ENCODE results near the gene TTYH3.
"Not testable (repeated sequence)": the region's sequence is repeated elsewhere in the genome, so short reads cannot be mapped to it uniquely, and the experiment has no call there.

Gene TTYH3

DNA sequence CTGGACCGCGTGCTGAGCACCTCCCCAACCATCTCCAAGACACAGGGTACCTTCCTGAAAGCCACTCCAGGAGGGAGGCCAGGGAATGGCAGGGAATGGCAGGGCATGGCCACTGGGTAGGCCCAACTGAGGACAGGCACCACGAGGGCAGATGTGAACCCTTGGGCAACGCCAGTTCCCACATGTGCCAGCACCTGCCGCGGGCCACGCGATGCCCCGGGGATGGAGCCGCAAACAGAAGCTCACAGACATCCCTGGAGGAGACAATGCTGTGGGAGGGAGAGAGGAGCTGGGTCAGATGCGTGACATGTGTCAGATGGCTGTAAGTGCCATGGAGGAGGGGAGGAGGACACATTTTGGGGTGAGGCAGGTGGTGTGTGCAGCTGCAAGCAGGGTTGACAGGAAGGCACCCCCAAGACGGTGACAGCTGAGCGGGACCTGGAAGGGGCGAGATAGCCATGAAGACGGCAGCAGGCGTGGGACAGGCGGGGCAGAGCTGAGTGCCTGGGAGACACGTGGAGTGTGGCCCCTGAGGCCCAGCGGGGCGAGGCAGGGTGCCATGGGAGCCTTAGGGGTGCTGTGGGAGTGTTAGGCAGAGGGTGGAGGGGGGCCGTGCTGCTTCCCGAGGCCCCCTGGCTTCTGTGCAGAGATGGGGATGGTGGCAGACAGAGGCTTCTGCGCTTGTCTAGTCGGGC lies 45.3 kb upstream of the TTYH3 start:
- ATAC-seq (ENCODE audit: low read depth) = no peak
- Histone ChIP-seq H3K27me3 (ENCODE audit: insufficient read depth, poor library complexity, severe bottlenecking) (no peaks in the 10 kb centered on the region), H3K4me3 (ENCODE audit: severe bottlenecking) (no peak overlapping the region), H3K4me1 (ENCODE audit: insufficient read depth, poor library complexity, severe bottlenecking) (no peaks in the 10 kb centered on the region), H3K36me3 (ENCODE audit: low read depth) (peaks cover 4% of the 10 kb centered on the region; the same call in 1 of the 2 replicates), H3K27ac (ENCODE audit: poor library complexity, severe bottlenecking) (no peak overlapping the region), H3K9me3 (ENCODE audit: severe bottlenecking) (no peaks in the 10 kb centered on the region)
- no peak for DNase-seq (ENCODE audit: low spot score)
- TF ChIP-seq CTCF (IDR thresholded peaks at IDR 0.05; ENCODE audit: poor library complexity, severe bottlenecking) = no peak

- TF ChIP-seq CTCF (IDR thresholded peaks at IDR 0.05; ENCODE audit: poor library complexity, severe bottlenecking) = no peak
These were observed 44.7 kb upstream of the TTYH3 start for GRCh38 chr7:2587134-2587533.

DNA sequence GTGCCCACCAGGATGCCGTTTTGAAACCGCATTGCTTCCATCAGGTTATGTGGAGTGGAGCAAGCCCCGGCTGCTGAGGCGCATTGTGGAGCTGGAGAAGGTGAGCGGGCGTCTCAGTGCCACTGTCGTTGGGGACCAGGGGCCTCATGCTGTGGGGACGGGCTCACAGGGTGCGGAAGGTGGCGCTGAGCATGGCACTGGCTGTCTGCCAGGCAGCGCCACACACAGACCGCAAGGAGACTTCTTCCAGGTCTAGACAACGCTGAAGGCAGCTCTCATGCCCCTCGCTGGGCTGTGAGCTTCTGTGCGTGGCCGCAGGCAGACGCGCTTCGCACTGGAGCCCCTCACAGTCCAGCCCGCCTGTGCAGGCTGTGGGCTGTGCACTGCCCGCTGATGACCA lies 44.0 kb upstream of the TTYH3 start:
- TF ChIP-seq CTCF (IDR thresholded peaks at IDR 0.05; ENCODE audit: poor library complexity, severe bottlenecking) = no peak
- H3K36me3 ChIP-seq (ENCODE audit: low read depth) = peaks cover 4% of the 10 kb centered on the region
- H3K4me1 ChIP-seq (ENCODE audit: insufficient read depth, poor library complexity, severe bottlenecking) = no peaks in the 10 kb centered on the region
- no peaks in the 10 kb centered on the region for H3K27me3 ChIP-seq (ENCODE audit: insufficient read depth, poor library complexity, severe bottlenecking)
- DNase-seq (ENCODE audit: low spot score) = no peak
- no peak for ATAC-seq (ENCODE audit: low read depth)
- no peak overlapping the region for H3K27ac ChIP-seq (ENCODE audit: poor library complexity, severe bottlenecking)
- no peak overlapping the region for H3K4me3 ChIP-seq (ENCODE audit: severe bottlenecking)
- no peaks in the 10 kb centered on the region for H3K9me3 ChIP-seq (ENCODE audit: severe bottlenecking)

More at GRCh38 chr7:2587134-2587533, 44.7 kb upstream of the TTYH3 start:
- Histone ChIP-seq H3K36me3 (ENCODE audit: low read depth) (peaks cover 4% of the 10 kb centered on the region; the same call in 1 of the 2 replicates), H3K27ac (ENCODE audit: poor library complexity, severe bottlenecking) (no peak overlapping the region), H3K4me3 (ENCODE audit: severe bottlenecking) (no peak overlapping the region), H3K9me3 (ENCODE audit: severe bottlenecking) (no peaks in the 10 kb centered on the region), H3K4me1 (ENCODE audit: insufficient read depth, poor library complexity, severe bottlenecking) (no peaks in the 10 kb centered on the region), H3K27me3 (ENCODE audit: insufficient read depth, poor library complexity, severe bottlenecking) (no peaks in the 10 kb centered on the region)
- ATAC-seq (ENCODE audit: low read depth) = no peak
- no peak for DNase-seq (ENCODE audit: low spot score)

DNA sequence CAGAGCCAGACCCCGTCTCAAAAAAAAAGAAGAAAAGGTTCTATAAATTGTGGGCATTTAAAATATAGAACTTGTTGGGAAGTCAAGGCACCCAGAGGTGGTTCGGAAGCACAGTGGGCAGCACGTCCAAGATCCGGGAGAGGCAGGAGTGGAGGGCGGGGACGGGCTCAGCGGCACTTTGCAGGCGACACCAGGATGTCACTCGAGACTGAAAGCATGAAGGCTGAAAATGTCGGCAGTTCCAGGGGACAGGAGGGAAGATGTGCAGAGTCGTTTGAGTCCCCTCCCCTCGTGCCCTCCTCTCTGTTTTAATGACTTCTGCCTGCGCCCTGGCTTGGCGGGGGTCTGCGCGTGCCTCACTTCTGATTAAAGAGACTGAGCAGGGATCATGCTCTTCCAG lies 42.4 kb upstream of the TTYH3 start:
- ATAC-seq (ENCODE audit: low read depth) = no peak
- Histone ChIP-seq H3K27ac (ENCODE audit: poor library complexity, severe bottlenecking) (no peak overlapping the region), H3K4me1 (ENCODE audit: insufficient read depth, poor library complexity, severe bottlenecking) (no peaks in the 10 kb centered on the region), H3K36me3 (ENCODE audit: low read depth) (peaks cover 8% of the 10 kb centered on the region), H3K4me3 (ENCODE audit: severe bottlenecking) (no peak overlapping the region), H3K27me3 (ENCODE audit: insufficient read depth, poor library complexity, severe bottlenecking) (no peaks in the 10 kb centered on the region), H3K9me3 (ENCODE audit: severe bottlenecking) (no peaks in the 10 kb centered on the region)
- no peak for DNase-seq (ENCODE audit: low spot score)
- TF ChIP-seq CTCF (IDR thresholded peaks at IDR 0.05; ENCODE audit: poor library complexity, severe bottlenecking) = no peak

DNA sequence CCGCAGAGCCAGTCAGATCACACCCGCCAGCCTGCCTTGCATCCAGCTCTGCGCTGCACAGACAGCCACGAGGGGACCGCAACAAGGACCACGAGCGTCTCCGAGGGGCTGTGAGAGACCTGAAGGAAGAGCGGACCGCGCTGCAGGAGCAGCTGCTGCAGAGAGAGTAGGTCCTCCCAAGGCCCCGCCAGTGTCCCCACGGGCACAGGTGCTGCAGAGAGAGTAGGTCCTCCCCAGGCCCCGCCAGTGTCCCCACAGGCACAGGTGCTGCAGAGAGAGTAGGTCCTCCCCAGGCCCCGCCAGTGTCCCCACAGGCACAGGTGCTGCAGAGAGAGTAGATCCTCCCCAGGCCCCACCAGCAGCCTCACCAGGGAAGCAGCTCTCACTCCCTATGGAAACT lies 41.8 kb upstream of the TTYH3 start:
- not testable (repeated sequence) for H3K27ac ChIP-seq (ENCODE audit: poor library complexity, severe bottlenecking); ATAC-seq (ENCODE audit: low read depth); H3K27me3 ChIP-seq (ENCODE audit: insufficient read depth, poor library complexity, severe bottlenecking); H3K4me3 ChIP-seq (ENCODE audit: severe bottlenecking); H3K4me1 ChIP-seq (ENCODE audit: insufficient read depth, poor library complexity, severe bottlenecking); DNase-seq (ENCODE audit: low spot score); H3K9me3 ChIP-seq (ENCODE audit: severe bottlenecking)
- peaks cover 11% of the 10 kb centered on the region for H3K36me3 ChIP-seq (ENCODE audit: low read depth)
